NCI-H526 treated with DMSO at 0.1 percent for 48 hours (cell line): ENCODE measurements around the gene RAB11FIP5.

Experiments used
- DNase-seq: peaks from one replicate; lab custom pipeline; 2025; lab: John Stamatoyannopoulos, UW

Gene RAB11FIP5

GRCh38 chr2:73034661-73035375, 77.9 kb downstream of the RAB11FIP5 start:
- no peak for DNase-seq

- no peak for DNase-seq
Measured at GRCh38 chr2:73033766-73034381, 78.9 kb downstream of the RAB11FIP5 start.

GRCh38 chr2:73033142-73033765, 79.5 kb downstream of the RAB11FIP5 start:
- no peak for DNase-seq

GRCh38 chr2:73032702-73033097, 80.0 kb downstream of the RAB11FIP5 start:
- DNase-seq, result no peak

GRCh38 chr2:73031725-73032701, 80.7 kb downstream of the RAB11FIP5 start:
- DNase-seq, result no peak

- DNase-seq, result no peak
Measured at GRCh38 chr2:73031095-73031678, 81.6 kb downstream of the RAB11FIP5 start.

- DNase-seq, result no peak
Measured at GRCh38 chr2:73028841-73029240, 83.9 kb downstream of the RAB11FIP5 start.

GRCh38 chr2:73027340-73027739, 85.4 kb downstream of the RAB11FIP5 start:
- no peak for DNase-seq

- DNase-seq, result no peak
Measured at GRCh38 chr2:73023497-73023896, 89.3 kb downstream of the RAB11FIP5 start.
